ENCODE data around the gene RPS6KA4.
A peak's percentile ranks its signal among the peaks of the same experiment; 100 is the strongest.

Gene RPS6KA4

GRCh38 chr11:64341429-64341828 is 17.5 kb upstream of the RPS6KA4 start:
- no peaks in the 10 kb centered on the region for H3F3A ChIP-seq (ENCODE audit: insufficient read depth, low read length)
- H2AFZ ChIP-seq (ENCODE audit: low read length), result no peak overlapping the region
- TF ChIP-seq CTCF (IDR thresholded peaks at IDR 0.05; ENCODE audit: low read length) (no peak), EZH2 (IDR thresholded peaks at IDR 0.05; ENCODE audit: borderline replicate concordance, low read length) (no peak)
- H3K79me2 ChIP-seq (ENCODE audit: insufficient read depth, low read length), result no peaks in the 10 kb centered on the region
- H3K9me2 ChIP-seq (ENCODE audit: low read depth, low read length), result no peaks in the 10 kb centered on the region
- H3K9me3 ChIP-seq (ENCODE audit: low read length), result no peaks in the 10 kb centered on the region
- H3K4me3 ChIP-seq (ENCODE audit: low read depth, low read length, poor library complexity, severe bottlenecking), result peak overlapping the region; percentile 70
- peak overlapping the region; percentile 78 for H3K27ac ChIP-seq (ENCODE audit: low read depth, low read length, poor library complexity, severe bottlenecking)
- H3K9ac ChIP-seq (ENCODE audit: low read length), result peak overlapping the region; percentile 47; the same call in 1 of the 2 replicates
- peaks cover 30% of the 10 kb centered on the region for H3K4me1 ChIP-seq (ENCODE audit: insufficient read depth, low read length, severe bottlenecking)
- H3K36me3 ChIP-seq (ENCODE audit: insufficient read depth, low read length), result peaks cover 36% of the 10 kb centered on the region; the same call in 1 of the 2 replicates
- no peaks in the 10 kb centered on the region for H3K27me3 ChIP-seq (ENCODE audit: insufficient read depth, low read length)
- H3K4me2 ChIP-seq (ENCODE audit: low read length), result peak overlapping the region; percentile 93
- H4K20me1 ChIP-seq (ENCODE audit: insufficient read depth, low read length), result no peaks in the 10 kb centered on the region

- Histone ChIP-seq H3K27me3 (ENCODE audit: insufficient read depth, low read length) (no peaks in the 10 kb centered on the region), H3K4me3 (ENCODE audit: low read depth, low read length, poor library complexity, severe bottlenecking) (peak overlapping the region; percentile 70), H3K9ac (ENCODE audit: low read length) (peak overlapping the region; percentile 47; the same call in 1 of the 2 replicates), H2AFZ (ENCODE audit: low read length) (no peak overlapping the region), H3K4me1 (ENCODE audit: insufficient read depth, low read length, severe bottlenecking) (peaks cover 30% of the 10 kb centered on the region), H4K20me1 (ENCODE audit: insufficient read depth, low read length) (no peaks in the 10 kb centered on the region), H3F3A (ENCODE audit: insufficient read depth, low read length) (no peaks in the 10 kb centered on the region), H3K36me3 (ENCODE audit: insufficient read depth, low read length) (peaks cover 36% of the 10 kb centered on the region; the same call in 1 of the 2 replicates), H3K79me2 (ENCODE audit: insufficient read depth, low read length) (no peaks in the 10 kb centered on the region), H3K4me2 (ENCODE audit: low read length) (peak overlapping the region; percentile 93), H3K9me3 (ENCODE audit: low read length) (no peaks in the 10 kb centered on the region), H3K9me2 (ENCODE audit: low read depth, low read length) (no peaks in the 10 kb centered on the region), H3K27ac (ENCODE audit: low read depth, low read length, poor library complexity, severe bottlenecking) (peak overlapping the region; percentile 78)
- no peak for TF ChIP-seq EZH2 (IDR thresholded peaks at IDR 0.05; ENCODE audit: borderline replicate concordance, low read length)
- TF ChIP-seq CTCF (IDR thresholded peaks at IDR 0.05; ENCODE audit: low read length), result peak; percentile 52
These were observed 16.8 kb upstream of the RPS6KA4 start for GRCh38 chr11:64341851-64342791.

GRCh38 chr11:64342869-64343745 is 15.9 kb upstream of the RPS6KA4 start:
- no peaks in the 10 kb centered on the region for H3K79me2 ChIP-seq (ENCODE audit: insufficient read depth, low read length)
- peak overlapping the region; percentile 70 for H3K4me3 ChIP-seq (ENCODE audit: low read depth, low read length, poor library complexity, severe bottlenecking)
- H3K36me3 ChIP-seq (ENCODE audit: insufficient read depth, low read length), result peaks cover 34% of the 10 kb centered on the region; the same call in 1 of the 2 replicates
- H3K4me2 ChIP-seq (ENCODE audit: low read length), result peak overlapping the region; percentile 93; the same call in 1 of the 2 replicates
- TF ChIP-seq EZH2 (IDR thresholded peaks at IDR 0.05; ENCODE audit: borderline replicate concordance, low read length) (no peak), CTCF (IDR thresholded peaks at IDR 0.05; ENCODE audit: low read length) (no peak)
- no peaks in the 10 kb centered on the region for H3K27me3 ChIP-seq (ENCODE audit: insufficient read depth, low read length)
- H4K20me1 ChIP-seq (ENCODE audit: insufficient read depth, low read length), result no peaks in the 10 kb centered on the region
- H3K4me1 ChIP-seq (ENCODE audit: insufficient read depth, low read length, severe bottlenecking), result peaks cover 30% of the 10 kb centered on the region
- H2AFZ ChIP-seq (ENCODE audit: low read length), result no peak overlapping the region
- H3K9me2 ChIP-seq (ENCODE audit: low read depth, low read length), result no peaks in the 10 kb centered on the region
- H3K9ac ChIP-seq (ENCODE audit: low read length), result no peak overlapping the region
- no peaks in the 10 kb centered on the region for H3F3A ChIP-seq (ENCODE audit: insufficient read depth, low read length)
- H3K9me3 ChIP-seq (ENCODE audit: low read length), result no peaks in the 10 kb centered on the region
- H3K27ac ChIP-seq (ENCODE audit: low read depth, low read length, poor library complexity, severe bottlenecking), result no peak overlapping the region

Data from OCI-LY1 (cell line).